HEK293 (cell line): ENCODE results near the gene GRIP1.

Experiments
- CTCF ChIA-PET: fragments of 350-600 bp; formaldehyde crosslinking; extraction: SDS; loops from one replicate; lab custom pipeline; 2021; ENCODE audit warnings: antibody characterized with exemption; lab: Yijun Ruan, JAX
- POLR2A ChIA-PET: fragments of 300-600 bp; formaldehyde crosslinking; extraction: SDS; loops from one replicate; lab custom pipeline; 2020; ENCODE audit warnings: antibody characterized with exemption, inconsistent platforms; lab: Yijun Ruan, JAX
- H3K27ac ChIP-seq: fragments of 200-500 bp; sonication (Bioruptor generic); 2 replicates; pipeline ENCODE4 v1.5.1; 2014; ENCODE audit warnings: low read depth, low read length, control low read depth, inconsistent platforms; ENCODE audit errors: extremely low read depth
- H3K36me3 ChIP-seq, 2 experiments: fragments of 200-500 bp in 1 of 2; sonication (Bioruptor generic) in 1 of 2; 1 replicate in 1 of 2; 2 replicates in 1 of 2; pipeline ENCODE4 v1.5.1; 2014 to 2017; ENCODE audit warnings: inconsistent platforms in 2 of 2, low read length in 2 of 2; ENCODE audit not compliant: control insufficient read depth in 2 of 2, insufficient read depth in 1 of 2
- H3K4me1 ChIP-seq: fragments of 200-500 bp; sonication (Bioruptor generic); 2 replicates; pipeline ENCODE4 v1.5.1; 2014; ENCODE audit warnings: mild to moderate bottlenecking, low read length, inconsistent platforms; ENCODE audit not compliant: control insufficient read depth, insufficient read depth
- H3K4me3 ChIP-seq: 2 replicates; pipeline ENCODE4 v1.5.1; 2011; ENCODE audit warnings: low read depth, mild to moderate bottlenecking, control low read depth, low read length, moderate library complexity
- H3K9me3 ChIP-seq: fragments of 200-500 bp; sonication (Bioruptor generic); 2 replicates; pipeline ENCODE4 v1.5.1; 2014; ENCODE audit warnings: low read depth, low read length, inconsistent platforms; ENCODE audit not compliant: control insufficient read depth, insufficient read depth
- BCL6B ChIP-seq: fragments of 450-650 bp; formaldehyde crosslinking; IDR thresholded peaks from 2 replicates; pipeline ENCODE4 v1.5.1; 2017; ENCODE audit warnings: missing biosample characterization, missing genetic modification characterization
- SP7 ChIP-seq: fragments of 450-650 bp; formaldehyde crosslinking; IDR thresholded peaks from 2 replicates; pipeline ENCODE4 v1.5.1; 2016; ENCODE audit warnings: missing biosample characterization, missing genetic modification characterization
- ZNF146 ChIP-seq: fragments of 450-650 bp; formaldehyde crosslinking; IDR thresholded peaks from 2 replicates; pipeline ENCODE4 v1.5.1; 2016; ENCODE audit warnings: missing biosample characterization, missing genetic modification characterization
- ZNF148 ChIP-seq: fragments of 450-650 bp; formaldehyde crosslinking; IDR thresholded peaks from 2 replicates; pipeline ENCODE4 v1.5.0; 2017; ENCODE audit warnings: missing biosample characterization, missing genetic modification characterization, borderline replicate concordance
- ZNF19 ChIP-seq: fragments of 450-650 bp; formaldehyde crosslinking; IDR thresholded peaks from 2 replicates; pipeline ENCODE4; 2016; ENCODE audit warnings: missing biosample characterization, missing genetic modification characterization, low read depth
- ZNF214 ChIP-seq: fragments of 450-650 bp; formaldehyde crosslinking; IDR thresholded peaks from 2 replicates; pipeline ENCODE4 v1.5.1; 2017; ENCODE audit warnings: missing biosample characterization, mild to moderate bottlenecking, missing genetic modification characterization, borderline replicate concordance
- ZNF24 ChIP-seq: fragments of 450-650 bp; formaldehyde crosslinking; IDR thresholded peaks from 2 replicates; pipeline ENCODE4 v1.5.1; 2016; ENCODE audit warnings: missing biosample characterization, missing genetic modification characterization
- ZNF248 ChIP-seq: fragments of 450-650 bp; formaldehyde crosslinking; IDR thresholded peaks from 2 replicates; pipeline ENCODE4 v1.5.1; 2017; ENCODE audit warnings: missing biosample characterization, missing genetic modification characterization
- ZNF302 ChIP-seq: fragments of 450-650 bp; formaldehyde crosslinking; IDR thresholded peaks from 2 replicates; pipeline ENCODE4 v1.5.1; 2016; ENCODE audit warnings: missing biosample characterization, missing genetic modification characterization, low read depth
- ZNF426 ChIP-seq: fragments of 450-650 bp; formaldehyde crosslinking; IDR thresholded peaks from 2 replicates; pipeline ENCODE4 v1.5.1; 2017; ENCODE audit warnings: missing biosample characterization, missing genetic modification characterization, mild to moderate bottlenecking, inconsistent platforms, moderate library complexity
- ZNF473 ChIP-seq: fragments of 450-650 bp; formaldehyde crosslinking; IDR thresholded peaks from 2 replicates; pipeline ENCODE4 v1.5.1; 2017; ENCODE audit warnings: missing biosample characterization, missing genetic modification characterization
- ZNF48 ChIP-seq: fragments of 450-650 bp; formaldehyde crosslinking; IDR thresholded peaks from 2 replicates; pipeline ENCODE4 v1.5.1; 2016; ENCODE audit warnings: missing biosample characterization, missing genetic modification characterization
- ZNF529 ChIP-seq: fragments of 450-650 bp; formaldehyde crosslinking; IDR thresholded peaks from 2 replicates; pipeline ENCODE4 v1.5.1; 2017; ENCODE audit warnings: missing genetic modification characterization, missing biosample characterization; ENCODE audit not compliant: insufficient replicate concordance
- ZNF530 ChIP-seq: fragments of 450-650 bp; formaldehyde crosslinking; IDR thresholded peaks from 2 replicates; pipeline ENCODE4 v1.5.1; 2016; ENCODE audit warnings: low read depth, missing biosample characterization, missing genetic modification characterization
- ZNF544 ChIP-seq: fragments of 450-650 bp; formaldehyde crosslinking; IDR thresholded peaks from 2 replicates; pipeline ENCODE4 v1.5.0; 2017; ENCODE audit warnings: missing biosample characterization, missing genetic modification characterization
- ZNF561 ChIP-seq: fragments of 450-650 bp; IDR thresholded peaks from 2 replicates; pipeline ENCODE4 v1.5.1; 2018; ENCODE audit warnings: missing biosample characterization, missing genetic modification characterization, borderline replicate concordance
- ZNF585B ChIP-seq: fragments of 450-650 bp; formaldehyde crosslinking; IDR thresholded peaks from 2 replicates; pipeline ENCODE4 v1.5.1; 2016; ENCODE audit warnings: missing biosample characterization, missing genetic modification characterization
- ZNF610 ChIP-seq: fragments of 450-650 bp; formaldehyde crosslinking; IDR thresholded peaks from 2 replicates; pipeline ENCODE4 v1.5.1; 2016; ENCODE audit warnings: missing biosample characterization, missing genetic modification characterization, borderline replicate concordance
- ZNF677 ChIP-seq: fragments of 450-650 bp; IDR thresholded peaks from 2 replicates; pipeline ENCODE4 v1.5.0; 2018; ENCODE audit warnings: missing biosample characterization, mild to moderate bottlenecking, missing genetic modification characterization, moderate library complexity
- ZNF747 ChIP-seq: fragments of 450-650 bp; formaldehyde crosslinking; IDR thresholded peaks from 2 replicates; pipeline ENCODE4 v1.5.1; 2016; ENCODE audit warnings: missing biosample characterization, missing genetic modification characterization
- ZNF837 ChIP-seq: fragments of 450-650 bp; formaldehyde crosslinking; IDR thresholded peaks from 2 replicates; pipeline ENCODE4 v1.5.1; 2016; ENCODE audit warnings: missing biosample characterization, missing genetic modification characterization
- ZNF843 ChIP-seq: fragments of 450-650 bp; formaldehyde crosslinking; IDR thresholded peaks from 2 replicates; pipeline ENCODE4 v1.5.1; 2016; ENCODE audit warnings: missing biosample characterization, missing genetic modification characterization
- ZSCAN30 ChIP-seq: fragments of 450-650 bp; IDR thresholded peaks from 2 replicates; pipeline ENCODE4 v1.5.1; 2018; ENCODE audit warnings: missing biosample characterization, mild to moderate bottlenecking, missing genetic modification characterization, moderate library complexity
- TF ChIP-seq, protein P1 (sequence below): IDR thresholded peaks from 2 replicates; pipeline ENCODE4 v1.6.1; 2011; ENCODE audit warnings: mild to moderate bottlenecking, low read depth, low read length, borderline replicate concordance
- TF ChIP-seq, protein P2 (sequence below): fragments of 450-650 bp; formaldehyde crosslinking; IDR thresholded peaks from 2 replicates; pipeline ENCODE4 v1.5.1; 2016; ENCODE audit warnings: missing biosample characterization, missing genetic modification characterization
- TF ChIP-seq, protein P3 (sequence below): fragments of 450-650 bp; formaldehyde crosslinking; IDR thresholded peaks from 2 replicates; pipeline ENCODE4; 2016; ENCODE audit warnings: missing biosample characterization, missing genetic modification characterization

Gene GRIP1

GRCh38 chr12:66709893-66710292 lies 31.0 kb upstream of the GRIP1 start:
- Histone ChIP-seq H3K27ac (no peak overlapping the region), H3K4me1 (peaks cover 9% of the 10 kb centered on the region; the same call in 1 of the 2 replicates), H3K36me3 (no peaks in the 10 kb centered on the region), H3K4me3 (no peak overlapping the region), H3K9me3 (no peaks in the 10 kb centered on the region)
- POLR2A ChIA-PET: no interaction called here
- CTCF ChIA-PET: interaction anchor here (0.5 to 2.5 kb wide), 12 partner anchors 11 to 774 kb away, joined by 3 to 16 read pairs (median 4); no protein-coding TSS in a partner anchor
- TF ChIP-seq ZNF529 (tag by site-specific recombination): no peak
- no peak for TF ChIP-seq ZNF214 (tag by site-specific recombination)
- no peak for TF ChIP-seq ZNF610
- no peak for TF ChIP-seq ZNF837 (tag by site-specific recombination)
- TF ChIP-seq ZNF677 (tag by site-specific recombination): no peak
- TF ChIP-seq ZNF426 (tag by site-specific recombination): no peak
- TF ChIP-seq, protein P1, sequence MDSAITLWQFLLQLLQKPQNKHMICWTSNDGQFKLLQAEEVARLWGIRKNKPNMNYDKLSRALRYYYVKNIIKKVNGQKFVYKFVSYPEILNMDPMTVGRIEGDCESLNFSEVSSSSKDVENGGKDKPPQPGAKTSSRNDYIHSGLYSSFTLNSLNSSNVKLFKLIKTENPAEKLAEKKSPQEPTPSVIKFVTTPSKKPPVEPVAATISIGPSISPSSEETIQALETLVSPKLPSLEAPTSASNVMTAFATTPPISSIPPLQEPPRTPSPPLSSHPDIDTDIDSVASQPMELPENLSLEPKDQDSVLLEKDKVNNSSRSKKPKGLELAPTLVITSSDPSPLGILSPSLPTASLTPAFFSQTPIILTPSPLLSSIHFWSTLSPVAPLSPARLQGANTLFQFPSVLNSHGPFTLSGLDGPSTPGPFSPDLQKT: no peak
- no peak for TF ChIP-seq ZSCAN30 (tag by site-specific recombination)
- TF ChIP-seq ZNF48 (tag by site-specific recombination): no peak
- TF ChIP-seq ZNF561 (tag by site-specific recombination): no peak
- TF ChIP-seq ZNF843: no peak
- no peak for TF ChIP-seq ZNF530 (tag by site-specific recombination)
- TF ChIP-seq ZNF148 (tag by site-specific recombination): no peak
- TF ChIP-seq ZNF146 (tag by site-specific recombination): no peak
- TF ChIP-seq ZNF19: no peak
- TF ChIP-seq ZNF24 (tag by site-specific recombination): no peak
- no peak for TF ChIP-seq SP7 (tag by site-specific recombination)
- TF ChIP-seq ZNF544: no peak
- TF ChIP-seq, protein P2, sequence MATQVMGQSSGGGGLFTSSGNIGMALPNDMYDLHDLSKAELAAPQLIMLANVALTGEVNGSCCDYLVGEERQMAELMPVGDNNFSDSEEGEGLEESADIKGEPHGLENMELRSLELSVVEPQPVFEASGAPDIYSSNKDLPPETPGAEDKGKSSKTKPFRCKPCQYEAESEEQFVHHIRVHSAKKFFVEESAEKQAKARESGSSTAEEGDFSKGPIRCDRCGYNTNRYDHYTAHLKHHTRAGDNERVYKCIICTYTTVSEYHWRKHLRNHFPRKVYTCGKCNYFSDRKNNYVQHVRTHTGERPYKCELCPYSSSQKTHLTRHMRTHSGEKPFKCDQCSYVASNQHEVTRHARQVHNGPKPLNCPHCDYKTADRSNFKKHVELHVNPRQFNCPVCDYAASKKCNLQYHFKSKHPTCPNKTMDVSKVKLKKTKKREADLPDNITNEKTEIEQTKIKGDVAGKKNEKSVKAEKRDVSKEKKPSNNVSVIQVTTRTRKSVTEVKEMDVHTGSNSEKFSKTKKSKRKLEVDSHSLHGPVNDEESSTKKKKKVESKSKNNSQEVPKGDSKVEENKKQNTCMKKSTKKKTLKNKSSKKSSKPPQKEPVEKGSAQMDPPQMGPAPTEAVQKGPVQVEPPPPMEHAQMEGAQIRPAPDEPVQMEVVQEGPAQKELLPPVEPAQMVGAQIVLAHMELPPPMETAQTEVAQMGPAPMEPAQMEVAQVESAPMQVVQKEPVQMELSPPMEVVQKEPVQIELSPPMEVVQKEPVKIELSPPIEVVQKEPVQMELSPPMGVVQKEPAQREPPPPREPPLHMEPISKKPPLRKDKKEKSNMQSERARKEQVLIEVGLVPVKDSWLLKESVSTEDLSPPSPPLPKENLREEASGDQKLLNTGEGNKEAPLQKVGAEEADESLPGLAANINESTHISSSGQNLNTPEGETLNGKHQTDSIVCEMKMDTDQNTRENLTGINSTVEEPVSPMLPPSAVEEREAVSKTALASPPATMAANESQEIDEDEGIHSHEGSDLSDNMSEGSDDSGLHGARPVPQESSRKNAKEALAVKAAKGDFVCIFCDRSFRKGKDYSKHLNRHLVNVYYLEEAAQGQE (tag by site-specific recombination): no peak

- Histone ChIP-seq H3K4me3 (no peak overlapping the region), H3K9me3 (no peaks in the 10 kb centered on the region), H3K4me1 (peaks cover 9% of the 10 kb centered on the region; the same call in 1 of the 2 replicates), H3K27ac (no peak overlapping the region), H3K36me3 (no peaks in the 10 kb centered on the region)
- ChIA-PET POLR2A (no interaction called here), CTCF (interaction anchor here (0.6 to 2.5 kb wide), 14 partner anchors 11 to 953 kb away, joined by 3 to 16 read pairs (median 4); no protein-coding TSS in a partner anchor)
- TF ChIP-seq ZNF302 (tag by site-specific recombination) (no peak), ZNF530 (tag by site-specific recombination) (no peak), BCL6B (tag by site-specific recombination) (no peak), ZNF473 (tag by site-specific recombination) (no peak), ZNF585B (tag by site-specific recombination) (no peak), ZNF610 (no peak), ZNF248 (tag by site-specific recombination) (no peak), ZNF747 (tag by site-specific recombination) (no peak)
- TF ChIP-seq, protein P3, sequence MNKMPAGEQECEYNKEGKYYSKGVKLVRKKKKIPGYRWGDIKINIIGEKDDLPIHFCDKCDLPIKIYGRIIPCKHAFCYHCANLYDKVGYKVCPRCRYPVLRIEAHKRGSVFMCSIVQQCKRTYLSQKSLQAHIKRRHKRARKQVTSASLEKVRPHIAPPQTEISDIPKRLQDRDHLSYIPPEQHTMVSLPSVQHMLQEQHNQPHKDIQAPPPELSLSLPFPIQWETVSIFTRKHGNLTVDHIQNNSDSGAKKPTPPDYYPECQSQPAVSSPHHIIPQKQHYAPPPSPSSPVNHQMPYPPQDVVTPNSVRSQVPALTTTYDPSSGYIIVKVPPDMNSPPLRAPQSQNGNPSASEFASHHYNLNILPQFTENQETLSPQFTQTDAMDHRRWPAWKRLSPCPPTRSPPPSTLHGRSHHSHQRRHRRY (tag by site-specific recombination): no peak
Observed at GRCh38 chr12:66709457-66709773, 30.5 kb upstream of the GRIP1 start.
